ENCODE measurements around the gene SUMO1. TPM values are rescaled to one million over a fixed set of nuclear protein-coding genes. Genes with fewer than 3 reads are reported as not detected.

SUMO1 gene
- total and polyA plus RNA-seq, 2 experiments from 2014 or later, result 217 to 507 TPM

DNA sequence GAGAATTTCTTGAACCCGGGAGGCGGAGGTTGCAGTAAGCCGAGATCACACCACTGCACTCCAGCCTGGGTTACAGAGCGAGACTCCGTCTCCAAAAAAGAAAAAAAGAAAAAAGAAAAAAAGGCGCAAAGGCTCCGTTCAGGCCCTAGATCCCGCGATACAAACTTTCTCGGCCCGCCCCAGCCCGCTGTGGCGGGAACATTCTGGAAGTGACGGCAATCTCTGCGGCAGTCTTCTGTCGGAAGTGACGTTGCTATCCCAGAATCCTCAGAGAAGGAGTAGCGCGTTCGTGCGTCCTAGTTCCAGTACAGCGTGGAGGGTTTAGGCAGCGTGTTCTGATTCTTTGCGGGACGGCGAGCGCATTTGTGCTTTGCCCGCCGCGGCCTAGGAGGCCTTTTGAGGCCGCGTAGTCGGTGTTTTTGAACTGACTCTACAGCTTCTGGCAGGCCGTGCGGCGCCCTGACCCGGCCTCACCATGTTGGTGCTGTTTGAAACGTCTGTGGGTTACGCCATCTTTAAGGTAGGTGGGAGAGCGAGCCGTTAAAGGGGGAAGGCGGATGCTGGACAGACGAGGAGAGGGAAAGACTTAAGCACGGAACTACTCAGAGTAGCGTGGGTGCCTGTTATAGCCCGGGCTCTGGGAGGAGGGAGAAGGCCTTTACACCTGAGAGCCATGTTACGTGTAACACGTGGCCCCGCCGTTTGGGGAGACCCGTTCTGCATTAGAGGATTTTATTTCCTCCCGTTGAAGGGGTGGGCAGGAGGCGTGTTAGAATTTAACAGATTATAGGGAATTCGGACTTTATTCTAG, 27.3 kb upstream of the SUMO1 start, which contains the start of gene NOP58:
Gene NOP58, plus strand, starts transcription at position 297 of the 811 bp plus-strand sequence. Its CDS starts 179 bp downstream, at position 476.
- no peak within 1 kb of the TSS for H3K27ac Mint-ChIP-seq
- H3K4me1 Mint-ChIP-seq, result peaks cover 10% of the 10 kb centered on the region; the same call in 1 of the 3 replicates
- no peaks in the 10 kb centered on the region for H3K9me3 Mint-ChIP-seq
- Histone ChIP-seq H3K4me3 (peak within 1 kb of the TSS; percentile 100), H3K27me3 (ENCODE audit: insufficient read depth) (no peaks in the 10 kb centered on the region), H4K20me1 (replicated peaks; ENCODE audit: insufficient read depth) (peaks cover 46% of the 10 kb centered on the region), H3K36me3 (ENCODE audit: insufficient read depth) (no peaks in the 10 kb centered on the region), H3F3A (replicated peaks; ENCODE audit: low read depth) (peaks cover 16% of the 10 kb centered on the region), H3K27ac (ENCODE audit: low read depth) (peak within 1 kb of the TSS; percentile 98), H3K9me2 (ENCODE audit: insufficient read depth) (no peaks in the 10 kb centered on the region), H3K4me1 (ENCODE audit: insufficient read depth) (no peaks in the 10 kb centered on the region; the same call in 1 of the 2 replicates), H3K4me2 (peak within 1 kb of the TSS; percentile 99), H3K79me2 (replicated peaks; ENCODE audit: insufficient read depth) (peaks cover 58% of the 10 kb centered on the region), H2AFZ (no peak within 1 kb of the TSS; the same call in 1 of the 2 replicates)
- H3K4me3 Mint-ChIP-seq, result peak within 1 kb of the TSS; percentile 52; the same call in 2 of the 3 replicates
- ATAC-seq, result peak; percentile 94
- peak; percentile 98 for DNase-seq (ENCODE audit: low spot score)
- H3K27me3 Mint-ChIP-seq (ENCODE audit: insufficient read depth, low read depth, poor library complexity), result peaks cover 12% of the 10 kb centered on the region
- no peak for TF ChIP-seq EZH2 (IDR thresholded peaks at IDR 0.05; ENCODE audit: low read depth, unreplicated experiment)
- no peak for TF ChIP-seq EZH2phosphoT487 (IDR thresholded peaks at IDR 0.05; ENCODE audit: unreplicated experiment)
- TF ChIP-seq NANOG (IDR thresholded peaks at IDR 0.05; ENCODE audit: borderline replicate concordance), result no peak
- no peak for TF ChIP-seq STAT1 (IDR thresholded peaks at IDR 0.05; ENCODE audit: unreplicated experiment)
- TF ChIP-seq, protein P1, sequence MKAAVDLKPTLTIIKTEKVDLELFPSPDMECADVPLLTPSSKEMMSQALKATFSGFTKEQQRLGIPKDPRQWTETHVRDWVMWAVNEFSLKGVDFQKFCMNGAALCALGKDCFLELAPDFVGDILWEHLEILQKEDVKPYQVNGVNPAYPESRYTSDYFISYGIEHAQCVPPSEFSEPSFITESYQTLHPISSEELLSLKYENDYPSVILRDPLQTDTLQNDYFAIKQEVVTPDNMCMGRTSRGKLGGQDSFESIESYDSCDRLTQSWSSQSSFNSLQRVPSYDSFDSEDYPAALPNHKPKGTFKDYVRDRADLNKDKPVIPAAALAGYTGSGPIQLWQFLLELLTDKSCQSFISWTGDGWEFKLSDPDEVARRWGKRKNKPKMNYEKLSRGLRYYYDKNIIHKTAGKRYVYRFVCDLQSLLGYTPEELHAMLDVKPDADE (IDR thresholded peaks at IDR 0.05), result peak; percentile 83
- TF ChIP-seq, protein P2, sequence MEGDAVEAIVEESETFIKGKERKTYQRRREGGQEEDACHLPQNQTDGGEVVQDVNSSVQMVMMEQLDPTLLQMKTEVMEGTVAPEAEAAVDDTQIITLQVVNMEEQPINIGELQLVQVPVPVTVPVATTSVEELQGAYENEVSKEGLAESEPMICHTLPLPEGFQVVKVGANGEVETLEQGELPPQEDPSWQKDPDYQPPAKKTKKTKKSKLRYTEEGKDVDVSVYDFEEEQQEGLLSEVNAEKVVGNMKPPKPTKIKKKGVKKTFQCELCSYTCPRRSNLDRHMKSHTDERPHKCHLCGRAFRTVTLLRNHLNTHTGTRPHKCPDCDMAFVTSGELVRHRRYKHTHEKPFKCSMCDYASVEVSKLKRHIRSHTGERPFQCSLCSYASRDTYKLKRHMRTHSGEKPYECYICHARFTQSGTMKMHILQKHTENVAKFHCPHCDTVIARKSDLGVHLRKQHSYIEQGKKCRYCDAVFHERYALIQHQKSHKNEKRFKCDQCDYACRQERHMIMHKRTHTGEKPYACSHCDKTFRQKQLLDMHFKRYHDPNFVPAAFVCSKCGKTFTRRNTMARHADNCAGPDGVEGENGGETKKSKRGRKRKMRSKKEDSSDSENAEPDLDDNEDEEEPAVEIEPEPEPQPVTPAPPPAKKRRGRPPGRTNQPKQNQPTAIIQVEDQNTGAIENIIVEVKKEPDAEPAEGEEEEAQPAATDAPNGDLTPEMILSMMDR (conservative IDR thresholded peaks at IDR 0.05; ENCODE audit: low read depth in 2 of 2), result no peak
- peak; percentile 100 for TF ChIP-seq POLR2AphosphoS5 (IDR thresholded peaks at IDR 0.05; ENCODE audit: low read depth)
- TF ChIP-seq JUNB (IDR thresholded peaks at IDR 0.05; ENCODE audit: unreplicated experiment), result peak; percentile 19
- no peak for TF ChIP-seq ZNF114 (CRISPR knock-in tag; IDR thresholded peaks at IDR 0.05)
- TF ChIP-seq ZNF331 (CRISPR knock-in tag; IDR thresholded peaks at IDR 0.05; ENCODE audit: low read depth), result no peak
- TF ChIP-seq, protein P3, sequence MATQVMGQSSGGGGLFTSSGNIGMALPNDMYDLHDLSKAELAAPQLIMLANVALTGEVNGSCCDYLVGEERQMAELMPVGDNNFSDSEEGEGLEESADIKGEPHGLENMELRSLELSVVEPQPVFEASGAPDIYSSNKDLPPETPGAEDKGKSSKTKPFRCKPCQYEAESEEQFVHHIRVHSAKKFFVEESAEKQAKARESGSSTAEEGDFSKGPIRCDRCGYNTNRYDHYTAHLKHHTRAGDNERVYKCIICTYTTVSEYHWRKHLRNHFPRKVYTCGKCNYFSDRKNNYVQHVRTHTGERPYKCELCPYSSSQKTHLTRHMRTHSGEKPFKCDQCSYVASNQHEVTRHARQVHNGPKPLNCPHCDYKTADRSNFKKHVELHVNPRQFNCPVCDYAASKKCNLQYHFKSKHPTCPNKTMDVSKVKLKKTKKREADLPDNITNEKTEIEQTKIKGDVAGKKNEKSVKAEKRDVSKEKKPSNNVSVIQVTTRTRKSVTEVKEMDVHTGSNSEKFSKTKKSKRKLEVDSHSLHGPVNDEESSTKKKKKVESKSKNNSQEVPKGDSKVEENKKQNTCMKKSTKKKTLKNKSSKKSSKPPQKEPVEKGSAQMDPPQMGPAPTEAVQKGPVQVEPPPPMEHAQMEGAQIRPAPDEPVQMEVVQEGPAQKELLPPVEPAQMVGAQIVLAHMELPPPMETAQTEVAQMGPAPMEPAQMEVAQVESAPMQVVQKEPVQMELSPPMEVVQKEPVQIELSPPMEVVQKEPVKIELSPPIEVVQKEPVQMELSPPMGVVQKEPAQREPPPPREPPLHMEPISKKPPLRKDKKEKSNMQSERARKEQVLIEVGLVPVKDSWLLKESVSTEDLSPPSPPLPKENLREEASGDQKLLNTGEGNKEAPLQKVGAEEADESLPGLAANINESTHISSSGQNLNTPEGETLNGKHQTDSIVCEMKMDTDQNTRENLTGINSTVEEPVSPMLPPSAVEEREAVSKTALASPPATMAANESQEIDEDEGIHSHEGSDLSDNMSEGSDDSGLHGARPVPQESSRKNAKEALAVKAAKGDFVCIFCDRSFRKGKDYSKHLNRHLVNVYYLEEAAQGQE (IDR thresholded peaks at IDR 0.05; ENCODE audit: unreplicated experiment), result no peak
- TF ChIP-seq, protein P4, sequence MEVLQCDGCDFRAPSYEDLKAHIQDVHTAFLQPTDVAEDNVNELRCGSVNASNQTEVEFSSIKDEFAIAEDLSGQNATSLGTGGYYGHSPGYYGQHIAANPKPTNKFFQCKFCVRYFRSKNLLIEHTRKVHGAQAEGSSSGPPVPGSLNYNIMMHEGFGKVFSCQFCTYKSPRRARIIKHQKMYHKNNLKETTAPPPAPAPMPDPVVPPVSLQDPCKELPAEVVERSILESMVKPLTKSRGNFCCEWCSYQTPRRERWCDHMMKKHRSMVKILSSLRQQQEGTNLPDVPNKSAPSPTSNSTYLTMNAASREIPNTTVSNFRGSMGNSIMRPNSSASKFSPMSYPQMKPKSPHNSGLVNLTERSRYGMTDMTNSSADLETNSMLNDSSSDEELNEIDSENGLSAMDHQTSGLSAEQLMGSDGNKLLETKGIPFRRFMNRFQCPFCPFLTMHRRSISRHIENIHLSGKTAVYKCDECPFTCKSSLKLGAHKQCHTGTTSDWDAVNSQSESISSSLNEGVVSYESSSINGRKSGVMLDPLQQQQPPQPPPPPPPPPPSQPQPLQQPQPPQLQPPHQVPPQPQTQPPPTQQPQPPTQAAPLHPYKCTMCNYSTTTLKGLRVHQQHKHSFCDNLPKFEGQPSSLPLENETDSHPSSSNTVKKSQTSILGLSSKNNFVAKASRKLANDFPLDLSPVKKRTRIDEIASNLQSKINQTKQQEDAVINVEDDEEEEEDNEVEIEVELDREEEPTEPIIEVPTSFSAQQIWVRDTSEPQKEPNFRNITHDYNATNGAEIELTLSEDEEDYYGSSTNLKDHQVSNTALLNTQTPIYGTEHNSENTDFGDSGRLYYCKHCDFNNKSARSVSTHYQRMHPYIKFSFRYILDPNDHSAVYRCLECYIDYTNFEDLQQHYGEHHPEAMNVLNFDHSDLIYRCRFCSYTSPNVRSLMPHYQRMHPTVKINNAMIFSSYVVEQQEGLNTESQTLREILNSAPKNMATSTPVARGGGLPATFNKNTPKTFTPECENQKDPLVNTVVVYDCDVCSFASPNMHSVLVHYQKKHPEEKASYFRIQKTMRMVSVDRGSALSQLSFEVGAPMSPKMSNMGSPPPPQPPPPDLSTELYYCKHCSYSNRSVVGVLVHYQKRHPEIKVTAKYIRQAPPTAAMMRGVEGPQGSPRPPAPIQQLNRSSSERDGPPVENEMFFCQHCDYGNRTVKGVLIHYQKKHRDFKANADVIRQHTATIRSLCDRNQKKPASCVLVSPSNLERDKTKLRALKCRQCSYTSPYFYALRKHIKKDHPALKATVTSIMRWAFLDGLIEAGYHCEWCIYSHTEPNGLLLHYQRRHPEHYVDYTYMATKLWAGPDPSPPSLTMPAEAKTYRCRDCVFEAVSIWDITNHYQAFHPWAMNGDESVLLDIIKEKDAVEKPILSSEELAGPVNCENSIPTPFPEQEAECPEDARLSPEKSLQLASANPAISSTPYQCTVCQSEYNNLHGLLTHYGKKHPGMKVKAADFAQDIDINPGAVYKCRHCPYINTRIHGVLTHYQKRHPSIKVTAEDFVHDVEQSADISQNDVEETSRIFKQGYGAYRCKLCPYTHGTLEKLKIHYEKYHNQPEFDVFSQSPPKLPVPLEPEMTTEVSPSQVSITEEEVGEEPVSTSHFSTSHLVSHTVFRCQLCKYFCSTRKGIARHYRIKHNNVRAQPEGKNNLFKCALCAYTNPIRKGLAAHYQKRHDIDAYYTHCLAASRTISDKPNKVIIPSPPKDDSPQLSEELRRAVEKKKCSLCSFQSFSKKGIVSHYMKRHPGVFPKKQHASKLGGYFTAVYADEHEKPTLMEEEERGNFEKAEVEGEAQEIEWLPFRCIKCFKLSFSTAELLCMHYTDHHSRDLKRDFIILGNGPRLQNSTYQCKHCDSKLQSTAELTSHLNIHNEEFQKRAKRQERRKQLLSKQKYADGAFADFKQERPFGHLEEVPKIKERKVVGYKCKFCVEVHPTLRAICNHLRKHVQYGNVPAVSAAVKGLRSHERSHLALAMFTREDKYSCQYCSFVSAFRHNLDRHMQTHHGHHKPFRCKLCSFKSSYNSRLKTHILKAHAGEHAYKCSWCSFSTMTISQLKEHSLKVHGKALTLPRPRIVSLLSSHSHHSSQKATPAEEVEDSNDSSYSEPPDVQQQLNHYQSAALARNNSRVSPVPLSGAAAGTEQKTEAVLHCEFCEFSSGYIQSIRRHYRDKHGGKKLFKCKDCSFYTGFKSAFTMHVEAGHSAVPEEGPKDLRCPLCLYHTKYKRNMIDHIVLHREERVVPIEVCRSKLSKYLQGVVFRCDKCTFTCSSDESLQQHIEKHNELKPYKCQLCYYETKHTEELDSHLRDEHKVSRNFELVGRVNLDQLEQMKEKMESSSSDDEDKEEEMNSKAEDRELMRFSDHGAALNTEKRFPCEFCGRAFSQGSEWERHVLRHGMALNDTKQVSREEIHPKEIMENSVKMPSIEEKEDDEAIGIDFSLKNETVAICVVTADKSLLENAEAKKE (CRISPR knock-in tag; IDR thresholded peaks at IDR 0.05), result no peak
- TF ChIP-seq CREB1 (CRISPR knock-in tag; IDR thresholded peaks at IDR 0.05; ENCODE audit: low read depth), result peak; percentile 95
- no peaks in the 10 kb centered on the region for H3K36me3 Mint-ChIP-seq (ENCODE audit: low read depth)
